ENCODE data around the gene PDCL3. TPM values are rescaled to one million over a fixed set of nuclear protein-coding genes. Genes with fewer than 3 reads are reported as not detected.

Gene PDCL3
- total RNA-seq, 4 donors from 2014 or later: 22.4 to 31.5 (median 28.1) TPM

DNA sequence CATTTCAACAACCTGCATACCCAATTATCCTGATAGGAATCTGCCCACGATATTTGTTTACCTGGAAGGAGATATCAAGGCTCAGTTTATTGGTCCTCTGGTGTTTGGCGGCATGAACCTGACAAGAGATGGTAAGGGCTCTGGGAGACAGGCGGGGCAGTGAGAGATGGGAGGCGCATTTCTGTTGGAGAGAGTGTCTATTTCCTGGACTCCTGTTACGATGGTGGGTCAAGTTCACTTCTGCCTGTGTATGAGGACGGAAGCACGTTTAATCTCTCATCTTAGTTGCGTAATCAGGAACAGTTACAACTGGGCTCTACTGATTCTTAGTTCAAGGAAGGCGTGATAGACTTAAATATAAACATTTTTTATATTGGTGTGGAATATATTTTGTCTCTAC, 8.9 kb downstream of the PDCL3 start:
- 78 to 79% methylated on average over 9 of the region's 9 CpGs for WGBS, 2 donors
- H3K27me3 ChIP-seq: no peaks in the 10 kb centered on the region
- intact Hi-C loops (cut with DNase I): no loop called here
- H3K27ac ChIP-seq: no peak overlapping the region
- peaks cover 5 to 98% (median 11%) of the 10 kb centered on the region in 3 donors for H3K36me3 ChIP-seq
- H3K4me3 ChIP-seq: no peak overlapping the region
- DNase-seq: no peak
- H3K9me3 ChIP-seq: no peaks in the 10 kb centered on the region
- no peak for TF ChIP-seq POLR2A (IDR thresholded peaks at IDR 0.05)
- TF ChIP-seq, protein P1, sequence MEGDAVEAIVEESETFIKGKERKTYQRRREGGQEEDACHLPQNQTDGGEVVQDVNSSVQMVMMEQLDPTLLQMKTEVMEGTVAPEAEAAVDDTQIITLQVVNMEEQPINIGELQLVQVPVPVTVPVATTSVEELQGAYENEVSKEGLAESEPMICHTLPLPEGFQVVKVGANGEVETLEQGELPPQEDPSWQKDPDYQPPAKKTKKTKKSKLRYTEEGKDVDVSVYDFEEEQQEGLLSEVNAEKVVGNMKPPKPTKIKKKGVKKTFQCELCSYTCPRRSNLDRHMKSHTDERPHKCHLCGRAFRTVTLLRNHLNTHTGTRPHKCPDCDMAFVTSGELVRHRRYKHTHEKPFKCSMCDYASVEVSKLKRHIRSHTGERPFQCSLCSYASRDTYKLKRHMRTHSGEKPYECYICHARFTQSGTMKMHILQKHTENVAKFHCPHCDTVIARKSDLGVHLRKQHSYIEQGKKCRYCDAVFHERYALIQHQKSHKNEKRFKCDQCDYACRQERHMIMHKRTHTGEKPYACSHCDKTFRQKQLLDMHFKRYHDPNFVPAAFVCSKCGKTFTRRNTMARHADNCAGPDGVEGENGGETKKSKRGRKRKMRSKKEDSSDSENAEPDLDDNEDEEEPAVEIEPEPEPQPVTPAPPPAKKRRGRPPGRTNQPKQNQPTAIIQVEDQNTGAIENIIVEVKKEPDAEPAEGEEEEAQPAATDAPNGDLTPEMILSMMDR (IDR thresholded peaks at IDR 0.05): no peak
- H3K4me1 ChIP-seq: no peaks in the 10 kb centered on the region

DNA sequence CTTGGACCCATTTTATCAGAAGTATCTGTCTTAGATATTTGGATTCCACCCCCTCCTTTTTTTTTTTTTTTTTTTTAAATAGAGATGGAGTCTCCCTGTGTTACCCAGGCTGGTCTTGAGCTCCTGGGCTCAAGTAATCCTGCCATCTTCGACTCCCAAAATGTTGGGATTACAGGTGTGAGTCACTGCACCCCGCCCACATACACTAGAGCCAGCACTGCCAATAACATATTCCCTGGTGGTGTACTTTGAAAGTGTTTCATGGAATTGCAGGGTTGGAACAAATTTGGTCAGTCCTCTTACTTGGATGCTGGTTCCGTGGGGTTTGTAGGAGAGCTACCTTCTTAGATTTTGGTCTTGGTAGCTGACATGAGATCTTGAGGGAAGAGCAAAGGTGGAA, 15.0 kb downstream of the PDCL3 start:
- Histone ChIP-seq H3K27me3 (no peaks in the 10 kb centered on the region), H3K36me3 (peaks cover 0 to 49% (median 5%) of the 10 kb centered on the region in 3 donors), H3K9me3 (no peaks in the 10 kb centered on the region), H3K4me3 (no peak overlapping the region), H3K4me1 (no peaks in the 10 kb centered on the region), H3K27ac (no peak overlapping the region)
- WGBS, 2 donors: 50 to 52% methylated on average over 2 to 3 of the region's 3 CpGs
- DNase-seq: no peak
- intact Hi-C loops (cut with DNase I): no loop called here
- TF ChIP-seq POLR2A (IDR thresholded peaks at IDR 0.05): no peak
- TF ChIP-seq, protein P1 (IDR thresholded peaks at IDR 0.05): peak in 1 of 6 experiments; percentile 30

DNA sequence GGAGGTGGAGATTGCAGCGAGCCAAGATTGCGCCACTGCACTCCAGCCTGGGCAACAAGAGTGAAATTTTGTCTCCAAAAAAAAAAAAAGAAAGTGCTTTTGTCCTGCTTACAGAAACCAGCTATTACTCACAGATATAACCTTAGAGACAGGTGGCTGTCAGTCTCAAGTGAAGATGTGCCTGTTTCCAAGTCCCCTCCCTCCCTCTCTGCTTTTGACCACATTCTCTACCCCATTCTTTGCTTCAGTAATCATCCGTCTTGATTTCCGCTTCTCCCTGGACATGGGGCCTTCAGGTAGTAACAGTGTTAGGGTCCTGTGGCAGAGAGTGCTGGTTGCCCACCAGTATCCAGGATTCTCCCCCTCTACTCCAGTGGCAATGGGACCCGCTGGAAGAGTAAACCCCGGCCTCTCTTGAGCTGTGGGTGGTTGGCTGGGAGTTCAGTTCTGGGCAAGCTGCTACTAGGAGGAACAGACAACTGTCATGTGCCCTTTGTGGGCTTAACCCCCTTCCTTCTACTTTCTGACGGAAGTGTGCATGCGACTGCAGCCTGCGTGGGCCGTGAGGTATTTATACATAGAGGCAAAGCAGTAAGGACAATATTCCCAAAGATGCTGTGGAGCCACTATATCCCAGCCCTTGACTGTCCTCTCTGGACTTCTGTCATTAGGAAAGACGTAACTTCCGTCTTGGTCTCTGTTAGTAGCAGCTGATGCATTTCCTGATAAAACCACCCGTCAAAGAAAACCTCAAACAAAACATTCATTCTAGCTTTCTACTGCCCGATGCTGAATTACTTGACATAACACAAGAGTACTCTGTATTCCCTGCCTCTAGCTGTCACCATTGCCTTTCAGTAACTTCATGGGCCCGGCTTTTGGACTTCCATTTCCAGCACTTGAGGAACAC, 17.8 kb downstream of the PDCL3 start:
- no peak for DNase-seq
- Histone ChIP-seq H3K27ac (peak overlapping the region; percentile 20 to 70 (median 54)), H3K4me1 (no peaks in the 10 kb centered on the region), H3K27me3 (no peaks in the 10 kb centered on the region), H3K36me3 (peaks cover 0 to 20% (median 0%) of the 10 kb centered on the region in 3 donors), H3K9me3 (no peaks in the 10 kb centered on the region), H3K4me3 (no peak overlapping the region)
- WGBS, 2 donors: 70 to 72% methylated on average over 10 to 12 of the region's 15 CpGs
- intact Hi-C loops (cut with DNase I): no loop called here
- TF ChIP-seq, protein P1 (IDR thresholded peaks at IDR 0.05): no peak
- TF ChIP-seq POLR2A (IDR thresholded peaks at IDR 0.05): no peak

DNA sequence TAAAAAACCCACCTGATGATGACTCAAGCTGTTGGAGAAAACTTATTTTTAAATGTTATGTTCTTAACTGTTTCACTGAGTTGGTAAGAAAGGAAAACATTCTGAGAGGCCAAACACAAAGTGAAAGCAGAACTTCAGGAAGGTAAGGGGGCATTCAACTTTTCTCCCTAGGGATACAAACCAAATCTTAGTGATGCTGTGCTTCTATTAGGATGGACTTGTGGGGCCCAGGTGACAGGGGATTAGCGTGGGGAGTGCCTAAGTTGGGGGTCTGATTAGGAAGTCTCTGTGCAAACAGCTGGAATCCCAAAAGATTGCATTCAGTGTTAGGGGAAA, 18.5 kb downstream of the PDCL3 start:
- intact Hi-C loops (cut with DNase I): no loop called here
- no peak for TF ChIP-seq POLR2A (IDR thresholded peaks at IDR 0.05)
- TF ChIP-seq, protein P1 (IDR thresholded peaks at IDR 0.05): no peak
- Histone ChIP-seq H3K4me3 (no peak overlapping the region), H3K27me3 (no peaks in the 10 kb centered on the region), H3K9me3 (no peaks in the 10 kb centered on the region), H3K36me3 (peaks cover 0 to 14% (median 0%) of the 10 kb centered on the region in 3 donors), H3K4me1 (no peaks in the 10 kb centered on the region), H3K27ac (peak overlapping the region in 3 of 4 donors; percentile 41 to 70 (median 59))
- 67% methylated on average over 1 of the region's 1 CpG for whole genome bisulfite sequencing, 2 donors
- no peak for DNase-seq

DNA sequence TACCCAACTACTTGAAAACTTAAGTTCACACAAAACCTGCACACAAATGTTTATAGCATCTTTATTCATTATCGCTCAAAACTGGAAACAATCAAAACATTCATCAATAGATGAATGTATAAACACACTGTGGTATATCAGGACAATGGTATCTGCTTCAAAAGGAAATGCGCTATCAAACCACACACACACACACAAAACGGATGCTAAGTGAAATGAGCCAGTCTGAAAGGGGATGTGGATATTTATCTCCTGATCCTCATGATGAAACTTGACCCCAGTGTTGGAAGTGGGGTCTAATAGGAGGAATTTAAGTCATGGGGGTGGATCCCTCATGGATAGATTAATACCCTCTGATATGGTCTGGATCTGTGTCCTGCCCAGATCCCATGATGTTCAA, 22.0 kb downstream of the PDCL3 start:
- no peaks in the 10 kb centered on the region for H3K4me1 ChIP-seq
- no peaks in the 10 kb centered on the region for H3K27me3 ChIP-seq
- no peak overlapping the region for H3K4me3 ChIP-seq
- H3K9me3 ChIP-seq: no peaks in the 10 kb centered on the region
- H3K27ac ChIP-seq: no peak overlapping the region
- H3K36me3 ChIP-seq: no peaks in the 10 kb centered on the region
- intact Hi-C loops (cut with DNase I): no loop called here
- DNase-seq: no peak
- TF ChIP-seq, protein P1 (IDR thresholded peaks at IDR 0.05): no peak
- no peak for TF ChIP-seq POLR2A (IDR thresholded peaks at IDR 0.05)
- WGBS, 2 donors: 42 to 73% methylated on average over 3 of the region's 3 CpGs

All from esophagus squamous epithelium (tissue), 5 donors.